Testis (tissue), 3 donors: Measurements from ENCODE around the gene SERPING1. TPM values are rescaled to one million over a fixed set of nuclear protein-coding genes. Genes with fewer than 3 reads are reported as not detected.

Source experiments
- DNase-seq: peaks from one replicate; pipeline ENCODE4 v3.0.0-alpha.2; 2019
- H3K27ac ChIP-seq, 2 donors: fragments of 200-600 bp; sonication (generic); one replicate each; pipeline ENCODE4 v1.5.1; 2019
- H3K27me3 ChIP-seq: fragments of 200-600 bp; sonication (generic); one replicate; pipeline ENCODE4 v1.5.1; 2019
- H3K36me3 ChIP-seq: fragments of 200-600 bp; sonication (generic); one replicate; pipeline ENCODE4 v1.5.1; 2017; ENCODE audit warnings: low read depth; ENCODE audit errors: missing control alignments
- H3K4me1 ChIP-seq: fragments of 200-600 bp; sonication (generic); one replicate; pipeline ENCODE4 v1.5.1; 2019
- H3K4me3 ChIP-seq, 2 donors: fragments of 200-600 bp; sonication (generic); one replicate each; pipeline ENCODE4 v1.5.1; 2017 to 2019
- H3K9me3 ChIP-seq: fragments of 200-600 bp; sonication (generic); one replicate; pipeline ENCODE4 v1.5.1; 2017
- POLR2A ChIP-seq: fragments of 450-650 bp; IDR thresholded peaks from one replicate; pipeline ENCODE4 v1.6.1; 2017; ENCODE audit warnings: antibody characterized with exemption, mild to moderate bottlenecking, moderate library complexity
- WGBS, 2 donors: methylation state at CpG; one replicate each; pipeline ENCODE4 v1.1.5; 2018; 5-methylcytosine and 5-hydroxymethylcytosine counted together
- intact Hi-C: fragments of 100-400 bp; cut with DNase I; formaldehyde crosslinking; loops from one replicate; pipeline ENCODE4 v1.15.1; 2023; ENCODE audit warnings: low total_unique reads
- microRNA counts, 2 donors: library from miRNA; unstranded; fragments of <30 nt; microRNA quantifications; one replicate each; lab custom pipeline; 2016
- microRNA-seq, 2 donors: library from miRNA; unstranded; fragments of <30 nt; microRNA quantifications; one replicate each; pipeline ENCODE4, GENCODE V29; 2016; ENCODE audit warnings: borderline number of aligned reads in 2 of 2, borderline replicate concordance in 1 of 2
- polyA plus RNA-seq: library from polyadenylated mRNA; stranded (reverse); fragments of 350-450 nt; fragmentation: Illumina TruSeq; extraction: RNeasy Lipid Tissue Mini Kit (QIAGEN cat#74804); gene quantifications from one replicate; pipeline ENCODE4 v1.2.3, GENCODE V29; 2014; ENCODE audit warnings: low read depth, low replicate concordance; ENCODE audit not compliant: insufficient read depth
- small RNA-seq, 2 donors: library from RNA; depleted of rRNA; stranded (forward); fragments of <200 nt; gene quantifications; one replicate each; pipeline ENCODE3, GENCODE V24; 2016
- total RNA-seq, 2 donors: library from RNA; depleted of rRNA; stranded (reverse); fragments of >200 nt; gene quantifications; one replicate each; pipeline ENCODE4 v1.2.3, GENCODE V29; 2016
- TF ChIP-seq, protein P1 (sequence below), 3 experiments: fragments of 450-650 bp in 2 of 3; fragments of 200-600 bp in 1 of 3; sonication (generic) in 1 of 3; IDR thresholded peaks; one replicate each; pipeline ENCODE4 v1.5.1; 2016 to 2019; ENCODE audit warnings: antibody characterized with exemption in 3 of 3, mild to moderate bottlenecking in 2 of 3, moderate library complexity in 1 of 3

The SERPING1 gene
- total and polyA plus RNA-seq, 3 donors from 2014 or later: 53.6 to 273 (median 113) TPM

DNA sequence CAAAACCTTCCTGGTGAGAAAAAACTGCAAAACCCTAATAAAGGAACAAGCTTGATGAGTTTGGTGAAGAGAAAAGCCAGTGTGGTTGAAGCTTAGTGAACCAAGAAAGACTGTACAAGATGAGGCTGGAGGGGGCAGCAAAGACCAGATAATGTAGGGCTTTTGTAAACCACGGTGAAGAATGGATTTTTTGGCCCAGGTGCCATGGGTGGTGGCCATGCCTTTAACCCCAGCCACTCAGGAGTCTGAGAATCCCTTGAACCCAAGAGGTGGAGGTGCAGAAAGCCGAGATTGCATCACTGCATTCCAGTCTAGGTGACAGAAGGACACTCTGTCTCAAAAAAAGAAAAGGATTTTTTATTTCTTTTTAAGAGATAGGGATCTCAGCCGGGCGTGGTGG is 65.4 kb downstream of the SERPING1 start:
- Histone ChIP-seq H3K4me1 (peaks cover 3% of the 10 kb centered on the region), H3K27me3 (no peaks in the 10 kb centered on the region), H3K4me3 (no peak overlapping the region), H3K27ac (no peak overlapping the region), H3K9me3 (no peaks in the 10 kb centered on the region), H3K36me3 (no peaks in the 10 kb centered on the region)
- DNase-seq: no peak
- TF ChIP-seq, protein P1, sequence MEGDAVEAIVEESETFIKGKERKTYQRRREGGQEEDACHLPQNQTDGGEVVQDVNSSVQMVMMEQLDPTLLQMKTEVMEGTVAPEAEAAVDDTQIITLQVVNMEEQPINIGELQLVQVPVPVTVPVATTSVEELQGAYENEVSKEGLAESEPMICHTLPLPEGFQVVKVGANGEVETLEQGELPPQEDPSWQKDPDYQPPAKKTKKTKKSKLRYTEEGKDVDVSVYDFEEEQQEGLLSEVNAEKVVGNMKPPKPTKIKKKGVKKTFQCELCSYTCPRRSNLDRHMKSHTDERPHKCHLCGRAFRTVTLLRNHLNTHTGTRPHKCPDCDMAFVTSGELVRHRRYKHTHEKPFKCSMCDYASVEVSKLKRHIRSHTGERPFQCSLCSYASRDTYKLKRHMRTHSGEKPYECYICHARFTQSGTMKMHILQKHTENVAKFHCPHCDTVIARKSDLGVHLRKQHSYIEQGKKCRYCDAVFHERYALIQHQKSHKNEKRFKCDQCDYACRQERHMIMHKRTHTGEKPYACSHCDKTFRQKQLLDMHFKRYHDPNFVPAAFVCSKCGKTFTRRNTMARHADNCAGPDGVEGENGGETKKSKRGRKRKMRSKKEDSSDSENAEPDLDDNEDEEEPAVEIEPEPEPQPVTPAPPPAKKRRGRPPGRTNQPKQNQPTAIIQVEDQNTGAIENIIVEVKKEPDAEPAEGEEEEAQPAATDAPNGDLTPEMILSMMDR (IDR thresholded peaks at IDR 0.05): no peak
- no peak for TF ChIP-seq POLR2A
- WGBS, 2 donors: 66 to 71% methylated on average over 4 of the region's 4 CpGs
- intact Hi-C loops: no loop called here

DNA sequence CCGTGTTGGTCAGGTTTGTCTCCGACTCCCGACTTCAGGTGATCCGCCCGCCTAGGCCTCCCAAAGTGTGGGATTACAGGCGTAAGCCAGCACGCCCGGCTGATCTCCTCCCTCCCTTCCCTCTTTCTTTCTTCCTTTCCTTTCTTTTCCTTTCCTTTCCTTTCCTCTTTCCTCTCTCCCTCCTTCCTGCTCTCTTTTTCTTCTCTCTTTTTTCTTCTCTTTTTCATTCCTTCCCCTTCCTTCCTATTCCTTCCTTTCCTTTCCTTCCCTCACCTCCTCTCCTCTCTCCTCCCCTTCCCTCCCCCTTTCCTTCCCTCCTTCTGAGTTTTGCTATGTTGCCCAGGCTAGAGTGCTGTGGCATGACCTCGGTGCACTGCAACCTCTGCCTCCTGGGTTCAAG is 66.5 kb downstream of the SERPING1 start:
- Histone ChIP-seq H3K27me3 (no peaks in the 10 kb centered on the region), H3K4me1 (peaks cover under 1% of the 10 kb centered on the region), H3K9me3 (no peaks in the 10 kb centered on the region), H3K36me3 (no peaks in the 10 kb centered on the region), H3K27ac (no peak overlapping the region), H3K4me3 (no peak overlapping the region)
- no peak for DNase-seq
- intact Hi-C loops: no loop called here
- WGBS, 2 donors: 76 to 78% methylated on average over 9 of the region's 9 CpGs
- no peak for TF ChIP-seq POLR2A
- TF ChIP-seq, protein P1 (IDR thresholded peaks at IDR 0.05): no peak

MicroRNA genes within 50 kb of the gene (microRNA counts, 767-probe panel; counts per million panel counts)
- microRNA hsa-miR-130a-3p (lab: Ali Mortazavi, UCI): 7,252 to 8,535 counts per million in 2 donors

Small RNAs within 50 kb of the gene (microRNA-seq; reads per million reads assigned to microRNA genes)
- gene MIR130A: 5,751 to 6,380 reads per million in 2 donors

Small RNAs within 50 kb of the gene (small RNA-seq; reads per million reads assigned to genes)
- 110 to 141 reads per million in 2 donors for gene MIR130A

Other genes with a start within 250 kb of the SERPING1 start
- not detected for gene PRG3, start 216.5 kb upstream of the SERPING1 start, total RNA-seq
- not detected for gene PRG3, start 216.5 kb upstream of the SERPING1 start, polyA plus RNA-seq
- gene PRG2, start 207.0 kb upstream of the SERPING1 start, total RNA-seq: not detected
- not detected for gene PRG2, start 207.0 kb upstream of the SERPING1 start, polyA plus RNA-seq
- 10 to 100 TPM; 13.8 to 20.8 TPM for gene SLC43A3, start 170.6 kb upstream of the SERPING1 start, total RNA-seq
- gene SLC43A3, start 170.6 kb upstream of the SERPING1 start, polyA plus RNA-seq: 13.9 TPM
- 1 to 10 TPM; 2.3 to 2.5 TPM for gene RTN4RL2, start 137.2 kb upstream of the SERPING1 start, total RNA-seq
- 3.2 TPM for gene RTN4RL2, start 137.2 kb upstream of the SERPING1 start, polyA plus RNA-seq
- 10 to 100 TPM; 12.2 to 12.3 TPM for gene SLC43A1, start 82.0 kb upstream of the SERPING1 start, total RNA-seq
- 6.5 TPM for gene SLC43A1, start 82.0 kb upstream of the SERPING1 start, polyA plus RNA-seq
- 10 to 100 TPM; 27.7 to 49.1 TPM for gene TIMM10, start 66.9 kb upstream of the SERPING1 start, total RNA-seq
- 56.9 TPM for gene TIMM10, start 66.9 kb upstream of the SERPING1 start, polyA plus RNA-seq
- under 1 TPM; 0.37 to 0.47 TPM for gene SMTNL1, start 60.1 kb upstream of the SERPING1 start, total RNA-seq
- 2.0 TPM for gene SMTNL1, start 60.1 kb upstream of the SERPING1 start, polyA plus RNA-seq
- 10 to 100 TPM; 13.3 to 19.8 TPM for gene UBE2L6, start 30.0 kb upstream of the SERPING1 start, total RNA-seq
- gene UBE2L6, start 30.0 kb upstream of the SERPING1 start, polyA plus RNA-seq: 43.6 TPM
- 1 to 10 TPM; 1.4 to 3.4 TPM for gene YPEL4, start 52.2 kb downstream of the SERPING1 start, total RNA-seq
- gene YPEL4, start 52.2 kb downstream of the SERPING1 start, polyA plus RNA-seq: 4.2 TPM
- gene CLP1, start 60.1 kb downstream of the SERPING1 start, total RNA-seq: 10 to 100 TPM; 15.5 to 19.8 TPM
- 14.4 TPM for gene CLP1, start 60.1 kb downstream of the SERPING1 start, polyA plus RNA-seq
- 10 to 100 TPM; 75.4 to 79.8 TPM for gene ZDHHC5, start 70.4 kb downstream of the SERPING1 start, total RNA-seq
- gene ZDHHC5, start 70.4 kb downstream of the SERPING1 start, polyA plus RNA-seq: 124 TPM
- 10 to 100 TPM; 49.9 to 52.3 TPM for gene MED19, start 114.5 kb downstream of the SERPING1 start, total RNA-seq
- gene MED19, start 114.5 kb downstream of the SERPING1 start, polyA plus RNA-seq: 48.3 TPM
- 10 to 100 TPM; 73.3 to 85.9 TPM for gene TMX2, start 114.9 kb downstream of the SERPING1 start, total RNA-seq
- 88.6 TPM for gene TMX2, start 114.9 kb downstream of the SERPING1 start, polyA plus RNA-seq
- 100 to 1,000 TPM; 157 to 222 TPM for gene SELENOH, start 143.8 kb downstream of the SERPING1 start, total RNA-seq
- 71.3 TPM for gene SELENOH, start 143.8 kb downstream of the SERPING1 start, polyA plus RNA-seq
- 1 to 10 TPM; 3.1 to 7.2 TPM for gene BTBD18, start 154.1 kb downstream of the SERPING1 start, total RNA-seq
- 2.8 TPM for gene BTBD18, start 154.1 kb downstream of the SERPING1 start, polyA plus RNA-seq
- gene CTNND1, start 164.1 kb downstream of the SERPING1 start, total RNA-seq: 100 to 1,000 TPM; 178 to 227 TPM
- 134 TPM for gene CTNND1, start 164.1 kb downstream of the SERPING1 start, polyA plus RNA-seq